Ishikawa (cell line): ENCODE data around the gene FHIT.

Experiments used
- CEBPB ChIP-seq: IDR thresholded peaks from 2 replicates; pipeline ENCODE4 v1.6.1; 2012
- CREB1 ChIP-seq: IDR thresholded peaks from 2 replicates; pipeline ENCODE4 v1.6.1; 2012; ENCODE audit warnings: low read depth
- EGR1 ChIP-seq: IDR thresholded peaks from 2 replicates; pipeline ENCODE4 v1.6.1; 2012
- EP300 ChIP-seq: IDR thresholded peaks from 2 replicates; pipeline ENCODE4 v1.6.1; 2012; ENCODE audit warnings: borderline replicate concordance
- FOXM1 ChIP-seq: IDR thresholded peaks from 2 replicates; pipeline ENCODE4 v1.6.1; 2012; ENCODE audit warnings: low read depth, borderline replicate concordance
- NFIC ChIP-seq: IDR thresholded peaks from 2 replicates; pipeline ENCODE4 v1.6.1; 2012
- RAD21 ChIP-seq: IDR thresholded peaks from 2 replicates; pipeline ENCODE4 v1.6.1; 2012; ENCODE audit warnings: low read depth
- TAF1 ChIP-seq: IDR thresholded peaks from 2 replicates; pipeline ENCODE4 v1.6.1; 2012; ENCODE audit warnings: low read depth, mild to moderate bottlenecking
- TCF12 ChIP-seq: IDR thresholded peaks from 2 replicates; pipeline ENCODE4 v1.6.1; 2012; ENCODE audit warnings: low read depth
- TEAD4 ChIP-seq: IDR thresholded peaks from 2 replicates; pipeline ENCODE4 v1.6.1; 2012
- YY1 ChIP-seq: IDR thresholded peaks from 2 replicates; pipeline ENCODE4 v1.6.1; 2012; ENCODE audit warnings: low read depth
- ZBTB7A ChIP-seq: IDR thresholded peaks from 2 replicates; pipeline ENCODE4 v1.6.1; 2012; ENCODE audit warnings: low read depth
- TF ChIP-seq, protein P1 (sequence below): IDR thresholded peaks from 2 replicates; pipeline ENCODE4 v1.6.1; 2012; ENCODE audit warnings: low read depth, mild to moderate bottlenecking
- TF ChIP-seq, protein P2 (sequence below): IDR thresholded peaks from 2 replicates; pipeline ENCODE4 v1.6.1; 2012
- TF ChIP-seq, protein P3 (sequence below): IDR thresholded peaks from 2 replicates; pipeline ENCODE4 v1.6.1; 2012

The FHIT gene

GRCh38 chr3:60343831-60344230 lies 907.4 kb downstream of the FHIT start:
- TF ChIP-seq TEAD4, result no peak
- TF ChIP-seq CEBPB, result no peak
- TF ChIP-seq YY1, result no peak
- TF ChIP-seq RAD21, result no peak
- TF ChIP-seq, protein P1, sequence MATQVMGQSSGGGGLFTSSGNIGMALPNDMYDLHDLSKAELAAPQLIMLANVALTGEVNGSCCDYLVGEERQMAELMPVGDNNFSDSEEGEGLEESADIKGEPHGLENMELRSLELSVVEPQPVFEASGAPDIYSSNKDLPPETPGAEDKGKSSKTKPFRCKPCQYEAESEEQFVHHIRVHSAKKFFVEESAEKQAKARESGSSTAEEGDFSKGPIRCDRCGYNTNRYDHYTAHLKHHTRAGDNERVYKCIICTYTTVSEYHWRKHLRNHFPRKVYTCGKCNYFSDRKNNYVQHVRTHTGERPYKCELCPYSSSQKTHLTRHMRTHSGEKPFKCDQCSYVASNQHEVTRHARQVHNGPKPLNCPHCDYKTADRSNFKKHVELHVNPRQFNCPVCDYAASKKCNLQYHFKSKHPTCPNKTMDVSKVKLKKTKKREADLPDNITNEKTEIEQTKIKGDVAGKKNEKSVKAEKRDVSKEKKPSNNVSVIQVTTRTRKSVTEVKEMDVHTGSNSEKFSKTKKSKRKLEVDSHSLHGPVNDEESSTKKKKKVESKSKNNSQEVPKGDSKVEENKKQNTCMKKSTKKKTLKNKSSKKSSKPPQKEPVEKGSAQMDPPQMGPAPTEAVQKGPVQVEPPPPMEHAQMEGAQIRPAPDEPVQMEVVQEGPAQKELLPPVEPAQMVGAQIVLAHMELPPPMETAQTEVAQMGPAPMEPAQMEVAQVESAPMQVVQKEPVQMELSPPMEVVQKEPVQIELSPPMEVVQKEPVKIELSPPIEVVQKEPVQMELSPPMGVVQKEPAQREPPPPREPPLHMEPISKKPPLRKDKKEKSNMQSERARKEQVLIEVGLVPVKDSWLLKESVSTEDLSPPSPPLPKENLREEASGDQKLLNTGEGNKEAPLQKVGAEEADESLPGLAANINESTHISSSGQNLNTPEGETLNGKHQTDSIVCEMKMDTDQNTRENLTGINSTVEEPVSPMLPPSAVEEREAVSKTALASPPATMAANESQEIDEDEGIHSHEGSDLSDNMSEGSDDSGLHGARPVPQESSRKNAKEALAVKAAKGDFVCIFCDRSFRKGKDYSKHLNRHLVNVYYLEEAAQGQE, result no peak
- no peak for TF ChIP-seq EP300
- TF ChIP-seq, protein P2, sequence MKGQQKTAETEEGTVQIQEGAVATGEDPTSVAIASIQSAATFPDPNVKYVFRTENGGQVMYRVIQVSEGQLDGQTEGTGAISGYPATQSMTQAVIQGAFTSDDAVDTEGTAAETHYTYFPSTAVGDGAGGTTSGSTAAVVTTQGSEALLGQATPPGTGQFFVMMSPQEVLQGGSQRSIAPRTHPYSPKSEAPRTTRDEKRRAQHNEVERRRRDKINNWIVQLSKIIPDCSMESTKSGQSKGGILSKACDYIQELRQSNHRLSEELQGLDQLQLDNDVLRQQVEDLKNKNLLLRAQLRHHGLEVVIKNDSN, result no peak
- TF ChIP-seq FOXM1, result no peak
- TF ChIP-seq TCF12, result no peak

- TF ChIP-seq TAF1 (no peak), CEBPB (no peak), EP300 (no peak), ZBTB7A (no peak), TCF12 (no peak), CREB1 (no peak), YY1 (no peak)
- TF ChIP-seq, protein P2, result no peak
- TF ChIP-seq, protein P3, sequence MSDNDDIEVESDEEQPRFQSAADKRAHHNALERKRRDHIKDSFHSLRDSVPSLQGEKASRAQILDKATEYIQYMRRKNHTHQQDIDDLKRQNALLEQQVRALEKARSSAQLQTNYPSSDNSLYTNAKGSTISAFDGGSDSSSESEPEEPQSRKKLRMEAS, result no peak
- TF ChIP-seq, protein P1, result no peak
Measured at GRCh38 chr3:60339304-60339703, 911.9 kb downstream of the FHIT start.

- TF ChIP-seq, protein P1, result no peak
- TF ChIP-seq, protein P2, result no peak
- TF ChIP-seq EGR1 (no peak), RAD21 (no peak), TCF12 (no peak), NFIC (no peak)
Measured at GRCh38 chr3:60337421-60337820, 913.8 kb downstream of the FHIT start.

GRCh38 chr3:60336061-60336460 lies 915.2 kb downstream of the FHIT start:
- no peak for TF ChIP-seq TEAD4
- no peak for TF ChIP-seq RAD21
- no peak for TF ChIP-seq CEBPB
- TF ChIP-seq FOXM1, result no peak
- TF ChIP-seq TCF12, result no peak
- TF ChIP-seq NFIC, result no peak
- TF ChIP-seq, protein P2, result no peak
- no peak for TF ChIP-seq TAF1
- TF ChIP-seq, protein P3, result no peak
- TF ChIP-seq CREB1, result no peak
- TF ChIP-seq EP300, result no peak
- TF ChIP-seq EGR1, result no peak
- TF ChIP-seq ZBTB7A, result no peak
- no peak for TF ChIP-seq YY1
- TF ChIP-seq, protein P1, result no peak
